HCT116 (cell line): Measurements from ENCODE around the gene PRR36. TPM values are rescaled to one million over a fixed set of nuclear protein-coding genes. Genes with fewer than 3 reads are reported as not detected.

Source experiments
- ATAC-seq: fragments of 200-7000 bp; cut with Tn5 transposase; 2 replicates; pipeline ENCODE4 v1.9.1; 2020; ENCODE audit warnings: mild to moderate bottlenecking, moderate library complexity
- BruUV-seq: library from RNA; stranded (reverse); fragments of 400-500 nt; replicated peaks from 2 replicates; lab custom pipeline; 2021; lab: Mats Ljungman, UMichigan
- CTCF ChIA-PET: fragments of 300-600 bp; sonication (Branson Sonifier 250); formaldehyde crosslinking; loops from one replicate; lab custom pipeline; 2021; ENCODE audit warnings: antibody characterized with exemption; lab: Charles Lee
- POLR2A ChIA-PET: fragments of 300-600, 350-600 bp; sonication (Branson Sonifier 250); formaldehyde crosslinking; loops from one replicate; lab custom pipeline; 2021; ENCODE audit warnings: antibody characterized with exemption; lab: Charles Lee
- RAD21 ChIA-PET, 2 experiments: fragments of 300-600 bp; sonication (Branson Sonifier 250); formaldehyde crosslinking; loops; one replicate each; lab custom pipeline; 2023; ENCODE audit warnings: low total read pairs in 2 of 2; ENCODE audit not compliant: uncharacterized antibody in 2 of 2, unreplicated experiment in 2 of 2, low non-redundant PET in 1 of 2; lab: Charles Lee
- DNase-seq: peaks from one replicate; pipeline ENCODE4 v3.0.0-alpha.2; 2010; ENCODE audit warnings: low read depth, low spot score
- H2AFZ ChIP-seq: fragments of 200-600 bp; shearing (Covaris generic), sonication (generic); 2 replicates; pipeline ENCODE4 v1.6.1; 2017; ENCODE audit warnings: low read depth, mixed run types, mixed read lengths, antibody characterized with exemption, low read length; ENCODE audit not compliant: poor library complexity, severe bottlenecking
- H3K27ac ChIP-seq: 2 replicates; pipeline ENCODE4 v1.5.1; 2012; ENCODE audit warnings: low read depth, low read length
- H3K27me3 ChIP-seq: fragments of 200-600 bp; sonication (generic); 2 replicates; pipeline ENCODE4 v1.6.1; 2016; ENCODE audit warnings: mixed run types, low read length, mixed read lengths; ENCODE audit not compliant: insufficient read depth
- H3K36me3 ChIP-seq, 2 experiments: fragments of 200-500 bp in 1 of 2; fragments of 200-600 bp in 1 of 2; sonication (Bioruptor generic) in 1 of 2; sonication (generic) in 1 of 2; 2 replicates each; pipeline versions ENCODE4 v1.5.1 to v1.6.1; 2014 to 2016; ENCODE audit warnings: low read length in 2 of 2, inconsistent platforms in 1 of 2, mixed read lengths in 1 of 2, mixed run types in 1 of 2; ENCODE audit not compliant: insufficient read depth in 2 of 2, control insufficient read depth in 1 of 2
- H3K4me1 ChIP-seq, 2 experiments: fragments of 200-600 bp in 1 of 2; sonication (generic) in 1 of 2; 2 replicates each; pipeline versions ENCODE4 v1.5.1 to v1.6.1; 2012 to 2017; ENCODE audit warnings: low read length in 2 of 2, inconsistent platforms in 1 of 2, mild to moderate bottlenecking in 1 of 2, mixed read lengths in 1 of 2, mixed run types in 1 of 2, moderate library complexity in 1 of 2; ENCODE audit not compliant: insufficient read depth in 2 of 2, control insufficient read depth in 1 of 2
- H3K4me2 ChIP-seq: fragments of 200-600 bp; sonication (generic); 2 replicates; pipeline ENCODE4 v1.6.1; 2017; ENCODE audit warnings: mixed run types, low read length, mixed read lengths
- H3K4me3 ChIP-seq, 2 experiments: fragments of 200-600 bp in 1 of 2; sonication (generic) in 1 of 2; replicated peaks in 1 of 2; 2 replicates each; pipeline ENCODE4 v1.5.1; 2011 to 2016; ENCODE audit warnings: low read length in 2 of 2, control low read depth in 1 of 2, low read depth in 1 of 2, mild to moderate bottlenecking in 1 of 2, mixed read lengths in 1 of 2, mixed run types in 1 of 2
- H3K79me2 ChIP-seq: fragments of 200-600 bp; sonication (generic); 2 replicates; pipeline ENCODE4 v1.6.1; 2017; ENCODE audit warnings: mild to moderate bottlenecking, mixed run types, low read length, moderate library complexity, mixed read lengths; ENCODE audit not compliant: insufficient read depth
- H3K9ac ChIP-seq: fragments of 200-600 bp; sonication (generic); 2 replicates; pipeline ENCODE4 v1.6.1; 2016; ENCODE audit warnings: low read length, mixed read lengths
- H3K9me2 ChIP-seq: fragments of 200-600 bp; sonication (generic), shearing (Covaris generic); 2 replicates; pipeline ENCODE4 v1.6.1; 2017; ENCODE audit warnings: mixed run types, mild to moderate bottlenecking, moderate library complexity; ENCODE audit not compliant: insufficient read depth
- H3K9me3 ChIP-seq, 2 experiments: fragments of 200-500 bp in 1 of 2; fragments of 200-600 bp in 1 of 2; sonication (Bioruptor generic) in 1 of 2; sonication (generic) in 1 of 2; 2 replicates each; pipeline ENCODE4 v1.6.1; 2014 to 2017; ENCODE audit warnings: low read length in 2 of 2, mixed read lengths in 2 of 2, inconsistent platforms in 1 of 2, low read depth in 1 of 2, mild to moderate bottlenecking in 1 of 2, mixed run types in 1 of 2, moderate library complexity in 1 of 2; ENCODE audit not compliant: control insufficient read depth in 1 of 2, insufficient read depth in 1 of 2
- H4K20me1 ChIP-seq: fragments of 200-600 bp; sonication (generic), shearing (Covaris generic); 2 replicates; pipeline ENCODE4 v1.6.1; 2017; ENCODE audit warnings: mixed run types, mild to moderate bottlenecking, moderate library complexity; ENCODE audit not compliant: insufficient read depth
- CBX3 ChIP-seq: IDR thresholded peaks from 2 replicates; pipeline ENCODE4 v1.6.1; 2012; ENCODE audit warnings: low read depth
- CEBPB ChIP-seq: IDR thresholded peaks from 2 replicates; pipeline ENCODE4 v1.6.1; 2012; ENCODE audit warnings: low read depth
- EGR1 ChIP-seq: IDR thresholded peaks from 2 replicates; pipeline ENCODE4 v1.6.1; 2012; ENCODE audit warnings: low read depth
- ELF1 ChIP-seq: IDR thresholded peaks from 2 replicates; pipeline ENCODE4 v1.6.1; 2012; ENCODE audit warnings: low read depth, borderline replicate concordance
- EZH2phosphoT487 ChIP-seq: fragments of 200-600 bp; IDR thresholded peaks from 2 replicates; pipeline ENCODE4 v1.6.1; 2018; ENCODE audit warnings: antibody characterized with exemption, borderline replicate concordance
- FOSL1 ChIP-seq: IDR thresholded peaks from 2 replicates; pipeline ENCODE4 v1.6.1; 2012; ENCODE audit warnings: low read depth
- RAD21 ChIP-seq: IDR thresholded peaks from 2 replicates; pipeline ENCODE4 v1.6.1; 2012; ENCODE audit warnings: low read depth, mild to moderate bottlenecking
- REST ChIP-seq: IDR thresholded peaks from 2 replicates; pipeline ENCODE4 v1.6.1; 2012; ENCODE audit warnings: low read depth
- SIN3A ChIP-seq: IDR thresholded peaks from 2 replicates; pipeline ENCODE4 v1.6.1; 2012; ENCODE audit warnings: low read depth
- SP1 ChIP-seq: IDR thresholded peaks from 2 replicates; pipeline ENCODE4 v1.6.1; 2012; ENCODE audit warnings: low read depth
- SRF ChIP-seq: IDR thresholded peaks from 2 replicates; pipeline ENCODE4 v1.6.1; 2012; ENCODE audit warnings: low read depth
- YY1 ChIP-seq: IDR thresholded peaks from 2 replicates; pipeline ENCODE4 v1.6.1; 2011; ENCODE audit warnings: low read length, low read depth, moderate library complexity, mild to moderate bottlenecking; ENCODE audit not compliant: insufficient replicate concordance; ENCODE audit errors: extremely low read depth
- intact Hi-C: fragments of 100-400 bp; cut with micrococcal nuclease; formaldehyde crosslinking; loops from 2 replicates; pipeline ENCODE4 v1.10.0; 2022
- total RNA-seq: library from RNA; stranded (reverse); gene quantifications from one replicate; pipeline ENCODE4 v1.2.1, GENCODE V29; 2021; ENCODE audit not compliant: unreplicated experiment
- TF ChIP-seq, protein P1 (sequence below): IDR thresholded peaks from 2 replicates; pipeline ENCODE4 v1.6.1; 2012
- TF ChIP-seq, protein P2 (sequence below): IDR thresholded peaks from 2 replicates; pipeline ENCODE4 v1.6.1; 2011; ENCODE audit warnings: mild to moderate bottlenecking, low read length, moderate library complexity; ENCODE audit not compliant: insufficient replicate concordance; ENCODE audit errors: extremely low read depth
- TF ChIP-seq, protein P3 (sequence below): IDR thresholded peaks from 2 replicates; pipeline ENCODE4 v1.6.1; 2012

Gene PRR36
- total RNA-seq, 1 experiment from 2014 or later: 7.5 TPM

- H3K27ac ChIP-seq: no peak overlapping the region
- H3K9me3 ChIP-seq: no peaks in the 10 kb centered on the region
- ChIA-PET RAD21 (no interaction called here), POLR2A (interaction anchor here (1.0 kb wide), 1 partner anchor 71 kb away, joined by 3 read pairs; no protein-coding TSS in a partner anchor)
- no peak for ATAC-seq
- no TSS peak for BruUV-seq
- H3K9me2 ChIP-seq: no peaks in the 10 kb centered on the region
- no peak overlapping the region for H3K4me2 ChIP-seq
- peaks cover 11 to 18% of the 10 kb centered on the region in 2 experiments; a peak in 3 of 4 replicates for H3K4me1 ChIP-seq
- TF ChIP-seq ELF1: no peak
- no peak for TF ChIP-seq YY1
- TF ChIP-seq, protein P1, sequence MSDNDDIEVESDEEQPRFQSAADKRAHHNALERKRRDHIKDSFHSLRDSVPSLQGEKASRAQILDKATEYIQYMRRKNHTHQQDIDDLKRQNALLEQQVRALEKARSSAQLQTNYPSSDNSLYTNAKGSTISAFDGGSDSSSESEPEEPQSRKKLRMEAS: no peak
- no peak for TF ChIP-seq RAD21
- no peak for TF ChIP-seq FOSL1
- no peak for TF ChIP-seq EZH2phosphoT487
- TF ChIP-seq SIN3A: no peak
- no peak for TF ChIP-seq REST
- TF ChIP-seq SRF: no peak
- no peak for TF ChIP-seq EGR1
- TF ChIP-seq, protein P2, sequence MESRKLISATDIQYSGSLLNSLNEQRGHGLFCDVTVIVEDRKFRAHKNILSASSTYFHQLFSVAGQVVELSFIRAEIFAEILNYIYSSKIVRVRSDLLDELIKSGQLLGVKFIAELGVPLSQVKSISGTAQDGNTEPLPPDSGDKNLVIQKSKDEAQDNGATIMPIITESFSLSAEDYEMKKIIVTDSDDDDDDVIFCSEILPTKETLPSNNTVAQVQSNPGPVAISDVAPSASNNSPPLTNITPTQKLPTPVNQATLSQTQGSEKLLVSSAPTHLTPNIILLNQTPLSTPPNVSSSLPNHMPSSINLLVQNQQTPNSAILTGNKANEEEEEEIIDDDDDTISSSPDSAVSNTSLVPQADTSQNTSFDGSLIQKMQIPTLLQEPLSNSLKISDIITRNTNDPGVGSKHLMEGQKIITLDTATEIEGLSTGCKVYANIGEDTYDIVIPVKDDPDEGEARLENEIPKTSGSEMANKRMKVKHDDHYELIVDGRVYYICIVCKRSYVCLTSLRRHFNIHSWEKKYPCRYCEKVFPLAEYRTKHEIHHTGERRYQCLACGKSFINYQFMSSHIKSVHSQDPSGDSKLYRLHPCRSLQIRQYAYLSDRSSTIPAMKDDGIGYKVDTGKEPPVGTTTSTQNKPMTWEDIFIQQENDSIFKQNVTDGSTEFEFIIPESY: no peak
- TF ChIP-seq, protein P3, sequence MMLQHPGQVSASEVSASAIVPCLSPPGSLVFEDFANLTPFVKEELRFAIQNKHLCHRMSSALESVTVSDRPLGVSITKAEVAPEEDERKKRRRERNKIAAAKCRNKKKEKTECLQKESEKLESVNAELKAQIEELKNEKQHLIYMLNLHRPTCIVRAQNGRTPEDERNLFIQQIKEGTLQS: no peak
- TF ChIP-seq CBX3: no peak
- no peak for TF ChIP-seq CEBPB
- no peak for TF ChIP-seq SP1
- TF ChIP-seq, all 23 proteins: peak for 0
- Histone ChIP-seq H4K20me1 (no peaks in the 10 kb centered on the region), H3K36me3 (no peaks in the 10 kb centered on the region), H3K4me3 (no peak overlapping the region), H3K79me2 (no peaks in the 10 kb centered on the region), H2AFZ (no peak overlapping the region), H3K9ac (no peak overlapping the region), H3K27me3 (no peaks in the 10 kb centered on the region)
- CTCF ChIA-PET: no interaction called here
- intact Hi-C loops: loop anchor here (5.0 kb wide), 1 partner anchor 72 kb away; the partner anchor contains the start of gene SNAPC2
- no peak for DNase-seq
Observed at GRCh38 chr19:7850000-7850813, 24.0 kb downstream of the PRR36 start.
